ENCODE measurements around the gene DCAF15.

The DCAF15 gene

GRCh38 chr19:13961826-13962698 is 9.8 kb downstream of the DCAF15 start:
- Histone ChIP-seq H3K4me3 (ENCODE audit: low read depth in 1 of 2, low read length in 1 of 2) (no peak overlapping the region), H3K9me3 (no peaks in the 10 kb centered on the region), H3K27ac (no peak overlapping the region), H3K36me3 (peaks cover 99% of the 10 kb centered on the region), H3K4me1 (ENCODE audit: control insufficient read depth in 1 of 2, insufficient read depth in 1 of 2, low read depth in 1 of 2, low read length in 1 of 2) (no peaks in the 10 kb centered on the region), H3K27me3 (no peaks in the 10 kb centered on the region)
- TF ChIP-seq, protein P1, sequence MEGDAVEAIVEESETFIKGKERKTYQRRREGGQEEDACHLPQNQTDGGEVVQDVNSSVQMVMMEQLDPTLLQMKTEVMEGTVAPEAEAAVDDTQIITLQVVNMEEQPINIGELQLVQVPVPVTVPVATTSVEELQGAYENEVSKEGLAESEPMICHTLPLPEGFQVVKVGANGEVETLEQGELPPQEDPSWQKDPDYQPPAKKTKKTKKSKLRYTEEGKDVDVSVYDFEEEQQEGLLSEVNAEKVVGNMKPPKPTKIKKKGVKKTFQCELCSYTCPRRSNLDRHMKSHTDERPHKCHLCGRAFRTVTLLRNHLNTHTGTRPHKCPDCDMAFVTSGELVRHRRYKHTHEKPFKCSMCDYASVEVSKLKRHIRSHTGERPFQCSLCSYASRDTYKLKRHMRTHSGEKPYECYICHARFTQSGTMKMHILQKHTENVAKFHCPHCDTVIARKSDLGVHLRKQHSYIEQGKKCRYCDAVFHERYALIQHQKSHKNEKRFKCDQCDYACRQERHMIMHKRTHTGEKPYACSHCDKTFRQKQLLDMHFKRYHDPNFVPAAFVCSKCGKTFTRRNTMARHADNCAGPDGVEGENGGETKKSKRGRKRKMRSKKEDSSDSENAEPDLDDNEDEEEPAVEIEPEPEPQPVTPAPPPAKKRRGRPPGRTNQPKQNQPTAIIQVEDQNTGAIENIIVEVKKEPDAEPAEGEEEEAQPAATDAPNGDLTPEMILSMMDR (IDR thresholded peaks at IDR 0.05): no peak

GRCh38 chr19:13962699-13963602 is 10.6 kb downstream of the DCAF15 start:
- no peaks in the 10 kb centered on the region for H3K27me3 ChIP-seq
- no peaks in the 10 kb centered on the region for H3K9me3 ChIP-seq
- H3K4me3 ChIP-seq (ENCODE audit: low read depth in 1 of 2, low read length in 1 of 2): no peak overlapping the region
- H3K27ac ChIP-seq: no peak overlapping the region
- TF ChIP-seq, protein P1 (IDR thresholded peaks at IDR 0.05): no peak
- H3K4me1 ChIP-seq (ENCODE audit: control insufficient read depth in 1 of 2, insufficient read depth in 1 of 2, low read depth in 1 of 2, low read length in 1 of 2): no peaks in the 10 kb centered on the region
- H3K36me3 ChIP-seq: peaks cover 99% of the 10 kb centered on the region

DNA sequence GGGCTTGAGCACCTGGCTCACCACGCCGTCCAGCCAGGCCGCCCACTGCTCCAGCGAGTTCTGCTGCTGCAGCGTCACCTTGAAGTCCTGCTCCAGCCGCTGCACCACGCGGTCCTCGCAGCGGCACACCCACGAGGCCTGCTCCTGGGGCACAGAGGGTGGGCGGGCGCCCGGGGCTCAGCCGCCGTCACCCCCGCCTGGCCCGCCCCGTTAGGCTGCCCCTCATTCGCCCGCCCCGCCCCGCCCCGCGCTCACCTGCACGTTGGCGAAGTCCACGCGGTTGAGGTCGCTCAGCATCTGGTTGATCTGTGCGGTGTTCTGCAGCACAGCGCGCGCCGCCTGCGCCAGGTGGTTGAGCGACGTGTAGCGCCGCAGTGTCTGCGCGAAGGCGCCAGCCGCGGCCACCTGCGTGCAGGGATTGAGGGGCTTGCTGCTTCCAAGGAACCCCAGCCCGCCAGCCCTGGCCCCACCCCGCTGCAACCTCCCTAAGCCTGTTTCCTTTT is 11.3 kb downstream of the DCAF15 start:
- H3K4me1 ChIP-seq (ENCODE audit: control insufficient read depth in 1 of 2, insufficient read depth in 1 of 2, low read depth in 1 of 2, low read length in 1 of 2): no peaks in the 10 kb centered on the region
- H3K4me3 ChIP-seq (ENCODE audit: low read depth in 1 of 2, low read length in 1 of 2): no peak overlapping the region
- peaks cover 99% of the 10 kb centered on the region for H3K36me3 ChIP-seq

DNA sequence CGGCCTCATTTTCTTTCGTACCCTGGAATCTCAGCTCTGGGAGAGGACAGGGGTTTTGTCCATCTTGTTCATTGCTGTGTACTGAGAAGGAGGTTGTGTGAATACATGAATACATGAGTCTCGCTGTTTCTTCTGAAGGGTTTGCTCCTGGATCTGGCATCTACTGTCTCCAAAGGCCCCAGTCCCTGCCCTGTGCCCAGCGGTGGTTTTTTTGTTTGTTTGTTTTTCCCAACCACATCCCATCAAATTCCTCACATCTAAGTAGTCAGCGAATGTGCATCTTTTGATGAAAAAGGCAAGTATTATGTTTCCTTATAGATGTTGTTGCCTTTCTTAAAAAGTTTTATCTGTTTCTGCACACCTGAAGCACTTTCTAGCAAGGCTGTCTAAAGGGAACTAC is 12.5 kb downstream of the DCAF15 start:
- H3K27me3 ChIP-seq: no peaks in the 10 kb centered on the region
- H3K4me1 ChIP-seq (ENCODE audit: control insufficient read depth in 1 of 2, insufficient read depth in 1 of 2, low read depth in 1 of 2, low read length in 1 of 2): no peaks in the 10 kb centered on the region
- TF ChIP-seq, protein P1 (IDR thresholded peaks at IDR 0.05): no peak
- no peaks in the 10 kb centered on the region for H3K9me3 ChIP-seq
- H3K4me3 ChIP-seq (ENCODE audit: low read depth in 1 of 2, low read length in 1 of 2): no peak overlapping the region
- H3K27ac ChIP-seq: no peak overlapping the region
- H3K36me3 ChIP-seq: peaks cover 99% of the 10 kb centered on the region

More for the DNA sequence above, 11.3 kb downstream of the DCAF15 start:
- Histone ChIP-seq H3K27ac (no peak overlapping the region), H3K27me3 (no peaks in the 10 kb centered on the region), H3K9me3 (no peaks in the 10 kb centered on the region)
- TF ChIP-seq, protein P1 (IDR thresholded peaks at IDR 0.05): no peak

DNA sequence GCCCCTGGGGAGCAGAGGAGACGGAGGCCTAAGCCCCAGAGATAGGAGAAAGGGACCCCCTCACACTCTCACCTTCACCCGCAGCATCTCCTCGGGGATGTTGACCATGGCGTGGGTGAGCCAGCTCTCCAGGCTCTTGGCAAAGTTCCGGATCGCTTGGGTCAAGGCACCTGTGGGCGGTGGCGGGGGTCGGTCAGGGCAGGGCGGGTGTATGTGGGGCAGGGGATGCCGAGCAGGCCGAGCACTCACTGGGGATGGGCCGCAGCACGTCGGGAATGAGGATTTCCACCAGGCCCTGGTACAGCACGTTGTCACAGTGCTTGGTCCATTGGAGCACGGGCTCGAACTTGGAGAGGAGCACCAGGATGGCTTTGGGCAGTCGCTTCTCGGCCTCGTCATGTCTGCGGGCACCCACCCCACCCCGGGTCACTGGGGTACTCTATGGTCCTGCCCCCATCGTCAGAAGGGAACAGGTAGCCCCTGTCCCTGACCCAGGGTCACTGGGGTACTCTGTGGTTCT is 13.1 kb downstream of the DCAF15 start:
- H3K36me3 ChIP-seq: peaks cover 98% of the 10 kb centered on the region

More for the DNA sequence above, 13.1 kb downstream of the DCAF15 start:
- Histone ChIP-seq H3K27me3 (no peaks in the 10 kb centered on the region), H3K9me3 (no peaks in the 10 kb centered on the region), H3K27ac (no peak overlapping the region), H3K4me1 (ENCODE audit: control insufficient read depth in 1 of 2, insufficient read depth in 1 of 2, low read depth in 1 of 2, low read length in 1 of 2) (no peaks in the 10 kb centered on the region), H3K4me3 (ENCODE audit: low read depth in 1 of 2, low read length in 1 of 2) (no peak overlapping the region)
- TF ChIP-seq, protein P1 (IDR thresholded peaks at IDR 0.05): no peak

All from neutrophil (primary cell).